Stomach (tissue), 19 donors: ENCODE results near the gene ECSCR. TPM values are rescaled to one million over a fixed set of nuclear protein-coding genes. Genes with fewer than 3 reads are reported as not detected.
"Not testable (repeated sequence)": the region's sequence is repeated elsewhere in the genome, so short reads cannot be mapped to it uniquely, and the experiment has no call there.

Experiments
- DNase-seq, 2 donors: peaks; one replicate each; pipeline versions ENCODE4 v3.0.0 to v3.0.0-alpha.2; 2013 to 2019
- H3K27ac ChIP-seq, 5 donors: fragments of 200-600 bp in 4 of 5; sonication (generic) in 4 of 5; one replicate each; pipeline ENCODE4 v1.5.1; 2013 to 2019; ENCODE audit warnings: mild to moderate bottlenecking in 1 of 5, moderate library complexity in 1 of 5
- H3K27me3 ChIP-seq, 3 donors: fragments of 200-600 bp; sonication (generic); one replicate each; pipeline ENCODE4 v1.5.1; 2017 to 2019; ENCODE audit warnings: mixed run types in 1 of 3
- H3K36me3 ChIP-seq, 4 donors: fragments of 200-600 bp; sonication (generic); 1 replicate in 3 of 4; 2 replicates in 1 of 4; pipeline ENCODE4 v1.5.1; 2016 to 2019
- H3K4me1 ChIP-seq, 4 donors: fragments of 200-600 bp; sonication (generic); one replicate each; pipeline ENCODE4 v1.5.1; 2016 to 2019
- H3K4me3 ChIP-seq, 4 donors: fragments of 200-600 bp; sonication (generic) in 3 of 4; one replicate each; pipeline ENCODE4 v1.5.1; 2016 to 2019; ENCODE audit warnings: mild to moderate bottlenecking in 1 of 4
- H3K9me3 ChIP-seq, 4 donors: fragments of 200-600 bp; sonication (generic); one replicate each; pipeline ENCODE4 v1.5.1; 2016 to 2019
- EP300 ChIP-seq: sonication (generic); formaldehyde crosslinking; IDR thresholded peaks from one replicate; pipeline ENCODE4 v1.6.1; 2017; ENCODE audit warnings: antibody characterized with exemption
- POLR2A ChIP-seq, 4 donors: fragments of 450-650 bp; IDR thresholded peaks; one replicate each; pipeline ENCODE4 v1.6.1; 2016; ENCODE audit warnings: antibody characterized with exemption in 4 of 4, control low read depth in 2 of 4, mild to moderate bottlenecking in 1 of 4, moderate library complexity in 1 of 4
- POLR2AphosphoS5 ChIP-seq, 3 donors: sonication (generic); formaldehyde crosslinking; IDR thresholded peaks; one replicate each; pipeline ENCODE4 v1.6.1; 2016; ENCODE audit warnings: antibody characterized with exemption in 3 of 3
- WGBS, 5 donors: extraction: QIAGEN DNeasy Blood & Tissue Kit in 3 of 5; methylation state at CpG; one replicate each; pipeline versions ENCODE4 v1.1.5 to v1.1.7; 2013 to 2018; 5-methylcytosine and 5-hydroxymethylcytosine counted together
- intact Hi-C: fragments of 100-400 bp; cut with DNase I; formaldehyde crosslinking; loops from one replicate; pipeline ENCODE4 v1.15.1; 2023; ENCODE audit warnings: low total_unique reads
- long read RNA-seq, 10 donors: transcript quantifications; one replicate each; lab custom pipeline, GENCODE V29; 2026
- polyA plus RNA-seq, 3 donors: library from polyadenylated mRNA; stranded (reverse); fragments of 200-250 nt; gene quantifications; one replicate each; pipeline ENCODE4 v1.2.3, GENCODE V29; 2013
- total RNA-seq, 5 donors: library from RNA; depleted of rRNA; stranded (reverse); fragments of >200 nt; gene quantifications; one replicate each; pipeline versions ENCODE4 v1.1.0 to v1.2.3, GENCODE V29; 2014 to 2016
- TF ChIP-seq, protein P1 (sequence below), 7 experiments: fragments of 450-650 bp in 4 of 7; fragments of 200-600 bp in 3 of 7; sonication (generic) in 3 of 7; IDR thresholded peaks; one replicate each; pipeline ENCODE4 v1.5.1; 2016 to 2019; ENCODE audit warnings: antibody characterized with exemption in 7 of 7, control low read depth in 2 of 7, mild to moderate bottlenecking in 1 of 7
- donor health status: healthy with polysubstance abuse.
- donor health status: Bipolar disorder and iron deficiency.
- donor health status: healthy.

The ECSCR gene, protein sequence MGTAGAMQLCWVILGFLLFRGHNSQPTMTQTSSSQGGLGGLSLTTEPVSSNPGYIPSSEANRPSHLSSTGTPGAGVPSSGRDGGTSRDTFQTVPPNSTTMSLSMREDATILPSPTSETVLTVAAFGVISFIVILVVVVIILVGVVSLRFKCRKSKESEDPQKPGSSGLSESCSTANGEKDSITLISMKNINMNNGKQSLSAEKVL
- total RNA-seq (10 to 100 TPM in 2 of 5 donors, 1 to 10 TPM in 1, not detected in 2; 7.3 to 15.2 (median 12.8) TPM), polyA plus RNA-seq (1 to 10 TPM; 5.4 to 10.0 (median 7.3) TPM)
- long read RNA-seq, donor 1, partial matches to known transcripts = 0 of 1 reads
- long read RNA-seq, donor 1, other reads (novel, unspliced or antisense) = 0 of 1 reads
- long read RNA-seq, donor 2, partial matches to known transcripts = 0 of 3 reads
- long read RNA-seq, donor 2, other reads (novel, unspliced or antisense) = 0 of 3 reads
- long read RNA-seq, donor 3, partial matches to known transcripts = 0 of 3 reads
- long read RNA-seq, donor 3, other reads (novel, unspliced or antisense) = 0 of 3 reads
- long read RNA-seq, donor 4 = 0 reads
- long read RNA-seq, donor 5, transcript ECSCR-201 (10 exons, 1,035 nt) = major isoform, 8 of 8 reads
- long read RNA-seq, donor 5, partial matches to known transcripts = 0 of 8 reads
- long read RNA-seq, donor 5, other reads (novel, unspliced or antisense) = 0 of 8 reads
- long read RNA-seq, donor 6, transcript ECSCR-201 (10 exons, 1,035 nt) = major isoform, 12 of 12 reads
- long read RNA-seq, donor 6, partial matches to known transcripts = 0 of 12 reads
- long read RNA-seq, donor 6, other reads (novel, unspliced or antisense) = 0 of 12 reads
- long read RNA-seq, donor 7, transcript ECSCR-201 (10 exons, 1,035 nt) = major isoform, 9 of 9 reads
- long read RNA-seq, donor 7, partial matches to known transcripts = 0 of 9 reads
- long read RNA-seq, donor 7, other reads (novel, unspliced or antisense) = 0 of 9 reads
- long read RNA-seq, donor 8, transcript ECSCR-201 (10 exons, 1,035 nt) = major isoform, 5 of 5 reads
- long read RNA-seq, donor 8, partial matches to known transcripts = 0 of 5 reads
- long read RNA-seq, donor 8, other reads (novel, unspliced or antisense) = 0 of 5 reads
- long read RNA-seq, donor 9, transcript ECSCR-201 (10 exons, 1,035 nt) = major isoform, 5 of 5 reads
- long read RNA-seq, donor 9, partial matches to known transcripts = 0 of 5 reads
- long read RNA-seq, donor 9, other reads (novel, unspliced or antisense) = 0 of 5 reads
- long read RNA-seq, donor 10 = 0 reads

DNA sequence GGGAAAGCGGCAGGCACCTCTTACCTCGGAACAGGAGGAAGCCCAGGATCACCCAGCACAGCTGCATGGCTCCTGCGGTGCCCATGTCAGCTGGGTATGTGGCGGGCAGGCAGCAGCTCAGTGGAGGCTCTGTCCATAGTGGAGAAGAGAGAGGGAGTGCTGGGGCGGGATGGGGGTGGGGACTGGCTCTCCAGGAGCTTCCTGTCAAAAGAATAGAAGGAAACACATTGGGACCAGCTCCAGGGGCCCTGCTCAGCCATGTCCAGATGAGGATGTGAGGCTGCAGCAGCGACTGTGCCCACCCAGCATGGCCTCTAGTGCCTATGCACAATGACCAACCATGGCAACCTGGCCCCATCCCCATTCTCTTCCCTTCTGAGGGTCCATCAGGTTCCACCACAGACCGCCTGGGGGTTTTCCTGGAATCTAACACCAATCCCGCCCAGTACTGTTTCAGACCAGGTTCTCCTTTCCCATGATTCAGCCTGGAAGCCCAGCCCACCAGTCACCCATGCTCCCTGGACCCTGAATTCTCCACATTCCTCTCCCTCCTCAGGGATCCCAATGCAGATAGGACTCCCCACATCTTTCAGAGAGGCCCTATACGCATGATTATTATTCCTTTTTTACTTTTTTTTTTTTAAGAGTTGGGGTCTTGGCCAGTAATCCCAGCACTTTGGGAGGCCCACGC is at the start of gene ECSCR:
Gene ECSCR, minus strand, starts transcription at position 158 of the 691 bp plus-strand sequence. Its CDS starts 73 bp downstream, at position 85.
- TF ChIP-seq EP300 (no peak), POLR2AphosphoS5 (IDR thresholded peaks at IDR 0.05) (no peak), POLR2A (IDR thresholded peaks at IDR 0.05) (no peak)
- TF ChIP-seq, protein P1, sequence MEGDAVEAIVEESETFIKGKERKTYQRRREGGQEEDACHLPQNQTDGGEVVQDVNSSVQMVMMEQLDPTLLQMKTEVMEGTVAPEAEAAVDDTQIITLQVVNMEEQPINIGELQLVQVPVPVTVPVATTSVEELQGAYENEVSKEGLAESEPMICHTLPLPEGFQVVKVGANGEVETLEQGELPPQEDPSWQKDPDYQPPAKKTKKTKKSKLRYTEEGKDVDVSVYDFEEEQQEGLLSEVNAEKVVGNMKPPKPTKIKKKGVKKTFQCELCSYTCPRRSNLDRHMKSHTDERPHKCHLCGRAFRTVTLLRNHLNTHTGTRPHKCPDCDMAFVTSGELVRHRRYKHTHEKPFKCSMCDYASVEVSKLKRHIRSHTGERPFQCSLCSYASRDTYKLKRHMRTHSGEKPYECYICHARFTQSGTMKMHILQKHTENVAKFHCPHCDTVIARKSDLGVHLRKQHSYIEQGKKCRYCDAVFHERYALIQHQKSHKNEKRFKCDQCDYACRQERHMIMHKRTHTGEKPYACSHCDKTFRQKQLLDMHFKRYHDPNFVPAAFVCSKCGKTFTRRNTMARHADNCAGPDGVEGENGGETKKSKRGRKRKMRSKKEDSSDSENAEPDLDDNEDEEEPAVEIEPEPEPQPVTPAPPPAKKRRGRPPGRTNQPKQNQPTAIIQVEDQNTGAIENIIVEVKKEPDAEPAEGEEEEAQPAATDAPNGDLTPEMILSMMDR (IDR thresholded peaks at IDR 0.05) = no peak
- H3K9me3 ChIP-seq = no peaks in the 10 kb centered on the region
- peaks cover 10 to 23% (median 15%) of the 10 kb centered on the region in 4 donors for H3K4me1 ChIP-seq
- H3K27ac ChIP-seq = peak within 1 kb of the TSS; percentile 39 to 79 (median 62)
- peak in 1 of 2 donors; percentile 60 for DNase-seq
- peak within 1 kb of the TSS in 3 of 4 donors; percentile 1 to 15 (median 5) for H3K4me3 ChIP-seq
- no peaks in the 10 kb centered on the region for H3K27me3 ChIP-seq
- H3K36me3 ChIP-seq = no peaks in the 10 kb centered on the region
- WGBS, 5 donors = 84 to 89% (median 87%) methylated on average over 10 of the region's 10 CpGs
- intact Hi-C loops = no loop called here

DNA sequence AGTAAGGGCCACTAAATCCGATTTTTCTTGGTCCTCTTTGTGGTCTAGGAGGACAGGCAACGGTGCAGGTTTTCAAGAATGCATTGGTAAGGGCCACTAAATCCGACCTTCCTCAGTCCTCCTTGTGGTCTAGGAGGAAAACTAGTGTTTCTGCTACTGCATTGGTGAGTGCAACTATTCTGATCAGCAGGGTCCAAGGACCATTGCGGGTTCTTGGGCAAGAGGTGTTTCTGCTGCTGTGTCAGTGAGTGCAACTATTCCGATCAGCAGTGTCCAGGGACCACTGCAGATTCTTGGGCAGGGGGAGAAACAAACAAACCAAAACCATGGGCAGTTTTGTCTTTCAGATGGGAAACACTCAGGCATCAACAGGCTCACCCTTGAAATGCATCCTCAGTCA is 42.2 kb upstream of the ECSCR start:
- H3K9me3 ChIP-seq, H3K27ac ChIP-seq, H3K27me3 ChIP-seq, H3K4me1 ChIP-seq, intact Hi-C loops, H3K4me3 ChIP-seq, DNase-seq, H3K36me3 ChIP-seq: not testable (repeated sequence)
- 75 to 85% (median 84%) methylated on average over 5 of the region's 5 CpGs for WGBS, 5 donors

DNA sequence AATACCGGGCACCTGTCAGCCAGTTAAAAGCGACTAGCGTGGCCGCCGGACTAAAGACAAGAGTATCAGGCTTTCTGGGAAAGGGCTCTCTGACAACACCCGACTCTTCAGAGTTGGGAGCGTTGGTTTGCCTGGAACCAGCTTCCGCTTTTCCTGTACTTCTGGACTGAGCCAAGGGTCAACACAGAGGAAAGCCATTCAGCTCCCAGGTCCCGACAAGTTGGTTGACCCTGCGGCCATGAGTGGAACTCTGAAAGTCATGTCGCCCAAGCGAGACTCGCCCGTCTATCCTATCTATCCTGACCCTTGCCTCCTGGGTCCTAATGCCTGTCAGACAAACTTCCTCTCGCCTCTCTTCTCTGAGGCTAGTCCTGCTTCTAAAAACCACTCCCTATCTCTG is 41.3 kb upstream of the ECSCR start:
- not testable (repeated sequence) for DNase-seq

DNA sequence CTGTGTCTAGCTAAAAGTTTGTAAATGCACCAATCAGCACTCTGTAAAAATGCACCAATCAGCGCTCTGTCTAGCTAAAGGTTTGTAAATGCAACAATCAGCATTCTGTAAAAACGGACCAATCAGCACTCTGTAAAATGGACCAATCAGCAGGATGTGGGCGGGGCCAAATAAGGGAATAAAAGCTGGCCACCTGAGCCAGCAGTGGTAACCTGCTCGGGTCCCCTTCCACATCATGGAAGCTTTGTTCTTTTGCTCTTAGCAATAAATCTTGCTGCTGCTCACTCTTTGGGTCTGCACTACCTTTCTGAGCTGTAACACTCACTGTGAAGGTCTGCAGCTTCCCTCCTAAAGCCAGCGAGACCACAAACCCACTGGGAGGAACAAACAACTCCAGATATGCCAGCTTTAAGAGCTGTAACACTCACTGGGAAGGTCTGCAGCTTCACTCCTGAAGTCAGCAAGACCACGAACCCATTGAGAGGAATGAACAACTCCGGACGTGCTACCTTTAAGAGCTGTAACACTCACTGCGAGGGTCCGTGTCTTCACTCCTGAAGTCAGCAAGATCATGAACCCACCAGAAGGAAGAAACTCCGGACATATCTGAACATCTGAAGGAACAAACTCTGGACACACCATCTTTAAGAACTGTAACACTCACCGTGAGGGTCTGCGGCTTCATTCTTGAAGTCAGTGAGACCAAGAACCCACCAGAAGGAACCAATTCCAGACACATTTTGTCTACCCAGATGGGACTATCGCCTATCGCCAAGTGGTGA is 40.7 kb upstream of the ECSCR start:
- DNase-seq, intact Hi-C loops, H3K27me3 ChIP-seq, H3K9me3 ChIP-seq, H3K27ac ChIP-seq, H3K4me3 ChIP-seq, H3K36me3 ChIP-seq, H3K4me1 ChIP-seq: not testable (repeated sequence)
- 88 to 94% (median 91%) methylated on average over 14 to 15 of the region's 15 CpGs for WGBS, 5 donors

More for the DNA sequence above, 41.3 kb upstream of the ECSCR start:
- intact Hi-C loops, H3K4me3 ChIP-seq, H3K27ac ChIP-seq, H3K4me1 ChIP-seq, H3K36me3 ChIP-seq, H3K9me3 ChIP-seq, H3K27me3 ChIP-seq: not testable (repeated sequence)
- WGBS, 5 donors = 71 to 86% (median 81%) methylated on average over 15 of the region's 15 CpGs

DNA sequence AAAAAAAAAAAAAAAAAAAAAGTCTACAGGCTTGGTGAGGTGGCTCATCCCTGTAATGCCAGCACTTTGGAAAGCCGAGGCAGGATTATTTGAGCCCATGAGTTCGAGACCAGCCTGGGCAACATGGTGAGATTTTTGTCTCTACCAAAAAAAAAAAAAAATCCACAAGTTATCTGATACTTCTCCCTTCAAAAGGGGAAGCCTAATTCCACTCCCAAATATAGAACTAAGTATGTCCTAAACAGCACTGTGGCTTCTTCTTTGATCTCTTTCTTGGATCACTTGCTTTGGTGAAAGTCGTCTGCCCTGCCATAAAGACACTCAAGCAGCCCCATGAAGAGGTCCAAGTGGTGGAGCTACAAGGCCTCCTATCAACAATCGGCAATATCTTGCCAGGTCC is 38.8 kb upstream of the ECSCR start:
- Histone ChIP-seq H3K27me3 (no peaks in the 10 kb centered on the region), H3K27ac (no peak overlapping the region), H3K36me3 (no peaks in the 10 kb centered on the region), H3K4me3 (no peak overlapping the region), H3K4me1 (no peaks in the 10 kb centered on the region), H3K9me3 (no peaks in the 10 kb centered on the region)
- TF ChIP-seq, protein P1 (IDR thresholded peaks at IDR 0.05) = no peak
- no peak for TF ChIP-seq POLR2AphosphoS5 (IDR thresholded peaks at IDR 0.05)
- TF ChIP-seq POLR2A (IDR thresholded peaks at IDR 0.05) = no peak
- no peak for TF ChIP-seq EP300
- WGBS, 5 donors = 89 to 92% (median 92%) methylated on average over 4 of the region's 4 CpGs
- DNase-seq = no peak
- intact Hi-C loops = no loop called here
